ENCODE measurements around the gene HTRA1. TPM values are rescaled to one million over a fixed set of nuclear protein-coding genes. Genes with fewer than 3 reads are reported as not detected.

HTRA1 gene
- polyA plus RNA-seq, 1 experiment, result 128 TPM

GRCh38 chr10:122468926-122469781 is 7.8 kb downstream of the HTRA1 start:
- no peak for TF ChIP-seq CTCF (IDR thresholded peaks at IDR 0.05; ENCODE audit: insufficient read depth, low read depth, low read length)
- peak; percentile 98 for DNase-seq (ENCODE audit: low read depth)
- CTCF ChIA-PET, result interaction anchor here (0.6 to 1.8 kb wide), 5 partner anchors 11 to 416 kb away, joined by 3 to 8 read pairs (median 4); no protein-coding TSS in a partner anchor
- H3K27me3 ChIP-seq (ENCODE audit: control insufficient read depth, insufficient read depth, low read length), result peaks cover 5% of the 10 kb centered on the region
- no peak overlapping the region for H3K4me3 ChIP-seq (ENCODE audit: low read depth, low read length)
- H3K36me3 ChIP-seq (ENCODE audit: control insufficient read depth, insufficient read depth, low read length), result no peaks in the 10 kb centered on the region
- POLR2A ChIA-PET, result interaction anchor here (0.6 kb wide), 1 partner anchor 93 kb away, joined by 3 read pairs; no protein-coding TSS in a partner anchor

GRCh38 chr10:122469848-122470247 is 8.5 kb downstream of the HTRA1 start:
- ChIA-PET POLR2A (no interaction called here), CTCF (interaction anchor here (1.0 to 1.8 kb wide), 3 partner anchors 22 to 326 kb away, joined by 4 to 8 read pairs (median 6); no protein-coding TSS in a partner anchor)
- H3K27me3 ChIP-seq (ENCODE audit: control insufficient read depth, insufficient read depth, low read length), result peaks cover 5% of the 10 kb centered on the region; the same call in 1 of the 2 replicates
- no peaks in the 10 kb centered on the region for H3K36me3 ChIP-seq (ENCODE audit: control insufficient read depth, insufficient read depth, low read length)
- no peak overlapping the region for H3K4me3 ChIP-seq (ENCODE audit: low read depth, low read length)
- no peak for DNase-seq (ENCODE audit: low read depth)
- no peak for TF ChIP-seq CTCF (IDR thresholded peaks at IDR 0.05; ENCODE audit: insufficient read depth, low read depth, low read length)

DNA sequence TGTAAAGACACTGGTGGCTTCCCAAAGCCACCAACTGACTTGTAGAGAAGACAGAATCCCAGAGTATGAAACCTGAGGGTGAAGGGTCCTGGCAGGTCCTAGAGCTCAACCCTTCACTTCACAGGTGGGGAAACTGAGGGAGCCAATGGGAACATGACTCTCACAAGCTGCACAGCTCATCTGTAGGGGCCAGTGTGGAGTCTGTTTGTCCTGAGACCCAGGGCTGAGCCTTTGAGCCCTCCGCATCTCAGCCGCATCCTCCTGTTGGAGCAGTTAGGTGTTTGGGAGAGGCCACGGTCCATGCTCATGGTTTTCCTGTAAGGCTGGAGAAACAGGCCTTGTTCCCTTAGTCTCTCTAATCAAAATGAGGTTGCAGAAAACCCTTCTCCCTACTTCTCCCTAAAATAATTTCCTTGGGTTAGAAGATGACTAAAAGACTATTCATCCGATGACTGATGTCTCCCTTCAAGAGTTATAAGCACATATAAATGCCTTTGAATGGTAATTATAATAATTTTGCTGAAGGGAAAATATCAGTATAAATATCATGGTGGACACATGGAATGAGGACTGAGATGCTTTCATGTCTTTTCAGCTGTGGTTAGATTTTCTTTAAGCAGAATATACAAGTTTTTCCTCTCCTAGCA is 10.3 kb downstream of the HTRA1 start:
- Histone ChIP-seq H3K27me3 (ENCODE audit: control insufficient read depth, insufficient read depth, low read length) (peaks cover 3% of the 10 kb centered on the region; the same call in 1 of the 2 replicates), H3K4me3 (ENCODE audit: low read depth, low read length) (no peak overlapping the region), H3K36me3 (ENCODE audit: control insufficient read depth, insufficient read depth, low read length) (no peaks in the 10 kb centered on the region)
- POLR2A ChIA-PET, result no interaction called here
- no peak for DNase-seq (ENCODE audit: low read depth)
- TF ChIP-seq CTCF (IDR thresholded peaks at IDR 0.05; ENCODE audit: insufficient read depth, low read depth, low read length), result no peak
- CTCF ChIA-PET, result interaction anchor here (1.0 kb wide), 1 partner anchor 13 kb away, joined by 4 read pairs; no protein-coding TSS in a partner anchor

GRCh38 chr10:122473116-122473515 is 11.8 kb downstream of the HTRA1 start:
- ChIA-PET CTCF (interaction anchor here (1.0 to 1.1 kb wide), 2 partner anchors 14 to 92 kb away, joined by 3 read pairs; no protein-coding TSS in a partner anchor), POLR2A (no interaction called here)
- no peak for TF ChIP-seq CTCF (IDR thresholded peaks at IDR 0.05; ENCODE audit: insufficient read depth, low read depth, low read length)
- Histone ChIP-seq H3K4me3 (ENCODE audit: low read depth, low read length) (no peak overlapping the region), H3K27me3 (ENCODE audit: control insufficient read depth, insufficient read depth, low read length) (no peaks in the 10 kb centered on the region), H3K36me3 (ENCODE audit: control insufficient read depth, insufficient read depth, low read length) (no peaks in the 10 kb centered on the region)
- DNase-seq (ENCODE audit: low read depth), result no peak

Data from BJ (cell line).